HG03175 (cell line): ENCODE data around the gene TMEM108.

ENCODE experiments used
- ATAC-seq: cut with Tn5 transposase; IDR thresholded peaks from one replicate; pipeline ENCODE4 v1.9.1; 2021; ENCODE audit warnings: mild to moderate bottlenecking, moderate library complexity; ENCODE audit not compliant: unreplicated experiment

The TMEM108 gene

GRCh38 chr3:133408961-133409360 lies 370.8 kb downstream of the TMEM108 start:
- no peak for ATAC-seq

DNA sequence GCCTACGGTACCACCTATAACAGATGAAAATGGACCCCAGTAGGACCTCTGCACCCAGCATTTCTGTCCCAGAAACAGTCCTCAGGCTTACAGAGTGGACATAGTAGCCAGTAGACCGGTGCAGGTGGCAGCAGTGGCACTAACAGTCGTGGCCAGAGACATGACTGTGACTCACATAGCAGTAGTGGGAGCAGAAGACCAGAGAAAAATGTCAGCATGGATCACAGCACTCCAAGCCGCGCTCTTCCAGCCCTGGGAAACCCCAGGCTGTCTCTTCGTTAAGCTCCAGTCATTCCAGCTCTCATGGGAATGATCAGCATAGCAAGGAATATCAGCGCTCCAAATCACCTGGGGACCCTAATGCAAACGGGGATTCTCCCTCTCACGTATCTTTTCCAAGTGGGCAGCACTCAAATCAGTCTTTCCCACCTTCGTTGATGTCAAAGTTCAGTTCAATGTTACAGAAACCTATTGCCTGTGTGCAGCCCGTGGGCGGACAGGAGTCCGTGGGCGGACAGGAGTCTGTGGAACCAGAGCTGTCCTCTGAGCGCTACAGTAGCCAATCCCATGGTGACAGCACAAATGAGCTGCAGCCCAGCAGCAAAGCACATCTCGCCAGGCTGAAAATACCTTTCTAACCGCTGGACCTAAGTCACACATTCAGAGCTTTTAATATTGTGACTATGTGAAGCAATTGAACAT lies 372.2 kb downstream of the TMEM108 start:
- ATAC-seq = no peak

DNA sequence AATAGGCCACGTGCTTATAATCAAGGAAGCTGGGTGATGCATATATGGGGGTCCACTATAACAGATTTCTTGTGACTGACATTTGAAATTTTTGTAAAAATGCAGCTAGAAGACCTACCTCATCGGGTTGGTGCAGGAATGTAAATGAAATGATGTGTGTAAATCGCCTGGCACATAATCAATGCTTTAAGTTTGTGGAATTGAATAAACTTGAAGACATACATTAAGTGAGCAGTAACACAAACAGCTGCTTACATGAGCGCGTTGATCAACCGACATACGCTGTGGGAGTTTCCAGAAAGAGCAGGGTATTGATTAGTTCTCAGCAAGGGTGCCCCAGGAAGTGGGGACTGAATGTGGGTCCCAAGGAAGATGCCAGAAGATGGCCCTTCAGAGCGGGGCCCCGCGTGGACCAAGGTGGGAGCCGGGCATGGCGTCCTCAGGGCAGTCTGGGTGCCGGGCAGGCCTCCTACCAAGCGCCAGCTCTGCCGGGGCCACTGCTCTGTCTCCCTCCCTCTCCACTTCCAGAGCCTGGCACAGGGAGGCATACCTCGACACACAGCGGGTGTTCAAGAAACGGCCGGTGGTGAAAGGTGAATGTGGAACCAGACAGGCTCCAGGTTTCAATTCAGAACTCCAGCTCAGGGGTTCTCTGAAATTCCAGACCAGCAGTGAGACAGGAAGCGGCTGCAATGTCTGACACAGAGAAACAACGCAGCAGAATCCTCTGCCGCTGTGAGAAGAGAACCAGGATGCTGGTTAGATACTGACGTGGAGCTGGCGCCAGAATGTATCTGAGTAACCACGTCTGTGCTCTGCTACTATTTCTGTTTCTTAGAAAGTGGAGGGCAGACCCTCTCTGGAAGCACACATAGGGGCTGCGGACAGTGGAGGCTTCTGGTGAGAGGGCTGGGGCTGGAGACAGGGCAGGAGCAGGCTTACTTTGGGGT lies 374.3 kb downstream of the TMEM108 start:
- ATAC-seq = no peak

DNA sequence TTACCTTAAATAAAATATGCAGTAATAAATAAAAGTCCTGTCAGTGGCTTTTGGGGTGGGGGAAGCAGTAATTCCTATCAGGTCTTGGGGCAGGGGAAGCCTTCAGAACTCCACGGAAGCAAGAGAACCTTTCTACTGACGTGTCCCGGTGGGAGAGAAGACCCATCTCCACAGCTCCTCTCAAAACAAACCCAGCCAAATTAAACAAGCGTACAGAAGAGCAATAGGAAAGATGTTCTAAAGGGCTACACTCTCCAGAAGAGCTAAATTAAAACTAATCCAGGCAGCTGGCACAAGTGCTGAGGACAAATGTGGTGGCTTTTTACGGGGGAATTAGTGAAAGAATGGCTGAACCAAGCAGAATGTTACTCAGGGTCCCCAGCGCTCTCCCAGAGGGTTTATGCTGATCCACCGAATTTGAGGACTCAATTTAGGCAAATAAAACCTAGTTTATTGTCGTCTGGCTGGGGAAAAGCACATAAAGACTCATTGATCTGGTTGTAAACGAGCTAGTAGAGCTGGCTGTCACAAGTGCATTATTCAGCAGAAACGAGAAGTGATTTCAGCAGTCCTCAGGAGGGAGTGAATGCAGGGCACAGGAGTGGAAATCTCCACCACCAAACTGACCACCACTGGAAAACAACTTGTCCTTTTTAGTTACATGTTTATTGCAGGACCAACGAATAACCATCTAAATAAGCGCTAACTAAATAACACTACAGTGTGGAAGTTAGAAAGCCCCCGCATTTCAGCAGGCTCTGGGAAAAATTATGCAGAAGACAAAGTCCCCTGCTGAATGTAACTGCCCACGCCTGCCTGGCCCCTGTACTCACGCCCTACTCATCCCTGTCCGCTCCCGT lies 375.2 kb downstream of the TMEM108 start:
- ATAC-seq = no peak

GRCh38 chr3:133414021-133414392 lies 375.8 kb downstream of the TMEM108 start:
- no peak for ATAC-seq

DNA sequence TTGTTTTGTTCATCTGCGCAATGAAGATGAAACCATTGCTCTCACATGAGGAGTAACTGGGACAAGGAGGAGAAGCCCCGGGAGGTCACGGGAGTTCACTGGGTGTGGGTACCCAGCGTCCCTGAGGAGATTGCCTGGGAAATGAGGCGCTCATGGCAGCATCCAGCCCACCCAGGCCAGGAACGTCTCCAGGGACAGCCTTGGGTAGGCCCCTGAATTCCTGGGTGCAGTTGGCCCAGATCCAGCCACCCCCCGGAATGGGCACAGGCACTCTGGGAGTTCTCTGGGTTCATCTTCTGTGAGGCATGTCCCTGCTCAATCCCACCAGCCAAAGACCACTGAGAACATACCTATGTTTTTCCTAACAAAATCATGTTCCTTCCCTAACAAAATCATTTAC lies 380.2 kb downstream of the TMEM108 start:
- ATAC-seq = no peak

GRCh38 chr3:133419151-133419909 lies 381.1 kb downstream of the TMEM108 start:
- no peak for ATAC-seq

DNA sequence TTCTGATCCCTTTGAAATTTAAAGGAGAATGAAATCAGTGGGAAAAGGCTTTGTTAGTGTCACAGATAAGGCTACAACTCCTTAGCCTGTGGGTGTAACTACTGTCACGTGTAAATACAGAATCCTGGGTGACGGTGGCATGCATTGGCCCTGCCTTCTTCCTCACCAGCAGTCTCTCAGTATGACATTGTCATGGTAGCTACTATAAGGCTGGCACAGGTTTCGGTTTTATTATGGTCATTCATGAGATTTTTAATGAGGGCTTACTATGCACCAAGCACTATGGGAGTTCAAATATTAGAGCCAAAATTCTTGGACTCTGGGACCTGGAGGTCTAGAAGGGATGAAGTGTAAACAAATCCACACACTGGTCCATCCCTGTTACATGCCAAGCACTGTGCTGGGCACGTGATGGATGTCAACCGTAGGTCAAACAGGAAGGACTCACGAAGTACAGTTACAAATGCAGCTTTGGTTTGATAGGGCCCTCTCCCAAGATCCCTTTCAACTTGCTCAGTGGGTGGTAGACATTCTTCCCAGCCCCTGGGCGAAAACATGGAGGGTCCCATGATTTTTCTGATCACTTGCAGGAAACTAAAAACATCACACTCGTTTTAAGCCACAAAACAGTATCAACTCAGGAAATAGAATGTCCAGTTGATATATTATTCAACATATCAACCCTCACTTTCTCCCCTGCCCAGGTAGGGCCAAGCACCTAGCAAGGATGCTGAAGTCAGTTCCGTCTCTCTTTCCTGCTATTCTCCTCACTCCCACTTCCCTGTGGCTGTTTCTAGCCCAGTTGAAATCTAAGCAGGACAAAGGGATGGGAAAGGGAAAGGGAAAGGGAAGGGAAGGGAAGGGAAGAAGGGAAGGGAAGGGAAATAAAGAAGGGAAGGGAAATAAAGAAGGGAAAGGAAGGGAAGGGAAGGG lies 387.0 kb downstream of the TMEM108 start:
- peak; percentile 56 for ATAC-seq

GRCh38 chr3:133425898-133426297 lies 387.7 kb downstream of the TMEM108 start:
- ATAC-seq = no peak

DNA sequence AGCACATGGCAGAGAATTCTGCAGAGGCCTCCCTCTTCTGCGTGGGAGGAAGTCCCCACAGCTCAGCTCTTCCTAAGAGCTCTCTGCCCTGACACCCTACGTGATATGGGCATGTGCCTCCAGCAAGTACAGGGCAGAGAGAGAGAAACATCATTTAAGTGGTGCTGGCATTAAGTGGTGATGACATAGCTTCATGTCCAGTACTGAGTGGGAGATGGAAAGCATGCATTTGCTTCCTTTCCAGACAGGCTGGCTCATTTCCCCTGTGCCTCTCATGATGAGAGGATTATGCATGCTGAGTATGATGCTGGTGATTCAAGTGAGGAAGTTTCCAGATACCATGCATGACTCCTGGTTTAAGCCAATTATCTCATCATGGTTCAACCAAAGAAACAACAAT lies 388.5 kb downstream of the TMEM108 start:
- ATAC-seq = no peak

- ATAC-seq = no peak
These were observed 390.4 kb downstream of the TMEM108 start for GRCh38 chr3:133428552-133428951.

DNA sequence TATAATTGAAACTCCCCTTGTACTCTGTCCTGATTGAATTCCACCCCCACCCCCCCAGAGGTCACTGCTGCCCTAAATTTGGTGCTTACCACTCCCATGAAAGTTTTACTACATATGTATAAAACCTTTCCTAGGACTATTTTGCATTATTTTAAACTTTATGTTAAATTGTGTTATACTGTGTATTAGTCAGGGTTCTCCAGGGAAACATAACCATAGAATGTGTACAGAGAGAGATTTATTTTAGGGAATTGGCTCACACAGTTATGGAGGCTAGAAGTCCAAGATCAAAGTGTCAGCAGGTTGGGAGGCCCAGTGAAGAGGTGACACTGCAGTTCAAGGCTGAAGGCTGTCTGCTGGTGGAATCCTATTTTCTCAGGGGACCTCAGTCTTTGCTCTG lies 390.9 kb downstream of the TMEM108 start:
- no peak for ATAC-seq

GRCh38 chr3:133439563-133439962 lies 401.4 kb downstream of the TMEM108 start:
- no peak for ATAC-seq

GRCh38 chr3:133440652-133441051 lies 402.5 kb downstream of the TMEM108 start:
- no peak for ATAC-seq

DNA sequence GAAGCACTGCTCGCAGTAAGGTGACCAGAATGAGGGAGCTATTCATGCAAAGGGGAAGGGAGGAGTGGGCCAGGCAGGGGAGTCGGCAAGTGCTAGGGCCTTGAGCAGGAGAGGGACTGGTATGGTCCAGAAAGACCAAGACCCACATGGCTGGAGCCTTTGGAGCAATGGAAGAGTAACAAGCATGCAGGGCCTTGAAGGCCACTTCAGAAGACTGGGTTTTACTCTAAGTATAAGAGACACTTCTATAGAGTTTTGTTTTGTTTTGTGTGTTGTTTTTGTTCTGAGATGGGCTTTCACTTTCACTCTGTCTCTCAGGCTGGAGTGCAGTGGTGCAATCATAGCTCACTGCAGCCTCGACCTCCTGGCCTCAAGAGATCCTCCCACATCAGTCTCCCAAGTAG lies 403.7 kb downstream of the TMEM108 start:
- peak; percentile 84 for ATAC-seq

DNA sequence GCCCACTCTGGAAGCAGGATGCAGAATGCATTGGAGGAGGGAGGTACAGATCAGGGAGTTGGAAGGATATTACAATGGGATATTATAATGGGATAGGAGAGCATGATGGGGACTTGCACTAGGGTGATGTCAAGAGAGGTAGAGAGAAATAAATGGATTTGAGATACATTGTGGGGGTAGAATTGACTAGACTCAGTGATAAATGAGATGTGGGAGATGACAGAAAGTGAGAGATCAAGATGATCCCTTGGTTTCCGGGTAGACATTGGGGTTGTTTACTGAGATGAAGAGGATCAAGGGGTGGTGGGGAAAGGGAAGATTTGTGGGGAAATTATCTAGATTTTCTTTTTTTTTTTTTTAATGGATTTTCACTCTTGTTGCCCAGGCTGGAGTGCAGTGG lies 404.3 kb downstream of the TMEM108 start:
- ATAC-seq = no peak

DNA sequence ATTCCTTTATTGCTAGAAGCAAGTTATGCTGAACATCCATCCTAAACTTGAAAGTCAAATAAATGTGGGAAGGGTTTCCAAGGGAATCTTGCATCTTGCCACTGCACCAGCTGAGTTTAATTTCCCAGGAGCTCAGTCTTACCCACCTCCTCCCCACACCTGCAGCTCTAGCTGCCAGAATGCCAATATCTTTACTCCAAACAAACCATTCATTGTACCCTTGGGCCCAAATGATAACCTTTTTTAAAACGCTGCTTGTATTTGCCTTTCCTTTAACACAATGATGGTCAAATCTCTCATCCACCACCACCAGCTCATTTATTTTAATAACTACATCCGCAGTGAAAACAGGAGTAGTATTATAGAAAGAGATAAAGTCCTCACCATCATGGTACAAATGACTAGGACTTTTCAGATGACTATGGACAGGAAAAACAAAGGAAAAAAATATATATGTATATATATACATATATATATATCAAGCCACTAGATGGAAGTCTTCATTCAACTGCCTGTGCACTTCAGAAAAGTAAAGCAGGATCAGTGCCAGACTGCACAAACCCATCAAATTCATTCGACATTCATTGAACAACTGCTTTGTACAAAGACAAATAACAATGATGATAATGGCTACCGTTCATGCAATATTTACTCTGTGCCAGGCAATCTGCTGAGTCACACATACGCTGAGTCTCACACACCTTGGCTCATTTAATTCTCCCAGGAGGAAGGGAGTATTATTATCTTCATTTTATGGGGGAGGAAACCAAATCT lies 405.6 kb downstream of the TMEM108 start:
- ATAC-seq = no peak

GRCh38 chr3:133444423-133444774 lies 406.2 kb downstream of the TMEM108 start:
- no peak for ATAC-seq

GRCh38 chr3:133445108-133445507 lies 406.9 kb downstream of the TMEM108 start:
- ATAC-seq = no peak
